Femur (tissue), 1 donor: ENCODE measurements around the gene DIP2B.
"Not testable (repeated sequence)": the region's sequence is repeated elsewhere in the genome, so short reads cannot be mapped to it uniquely, and the experiment has no call there.

ENCODE experiments used
- DNase-seq: peaks from one replicate; pipeline ENCODE4 v3.0.0-alpha.2; 2017

Gene DIP2B

GRCh38 chr12:50739611-50740010 is 234.8 kb downstream of the DIP2B start:
- DNase-seq: no peak

- no peak for DNase-seq
These were observed 235.5 kb downstream of the DIP2B start for GRCh38 chr12:50740307-50740706.

DNA sequence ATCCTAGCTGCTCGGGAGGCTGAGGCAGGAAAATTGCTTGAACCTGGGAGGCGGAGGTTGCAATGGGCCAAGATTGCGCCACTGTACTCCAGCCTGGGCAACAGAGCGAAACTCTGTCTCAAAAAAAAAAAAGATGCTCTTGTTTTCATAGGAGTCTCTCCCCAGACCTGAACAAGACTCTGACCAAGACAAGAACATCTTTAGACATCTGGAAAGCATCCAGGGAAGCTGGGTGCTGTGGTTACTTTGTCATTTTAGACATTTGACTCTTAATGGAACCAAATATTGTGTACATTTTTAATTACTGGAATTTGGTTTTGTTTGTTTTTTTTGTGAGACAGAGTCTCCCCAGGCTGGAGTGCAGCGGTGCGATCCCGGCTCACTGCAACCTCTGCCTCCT is 238.0 kb downstream of the DIP2B start:
- DNase-seq: no peak

DNA sequence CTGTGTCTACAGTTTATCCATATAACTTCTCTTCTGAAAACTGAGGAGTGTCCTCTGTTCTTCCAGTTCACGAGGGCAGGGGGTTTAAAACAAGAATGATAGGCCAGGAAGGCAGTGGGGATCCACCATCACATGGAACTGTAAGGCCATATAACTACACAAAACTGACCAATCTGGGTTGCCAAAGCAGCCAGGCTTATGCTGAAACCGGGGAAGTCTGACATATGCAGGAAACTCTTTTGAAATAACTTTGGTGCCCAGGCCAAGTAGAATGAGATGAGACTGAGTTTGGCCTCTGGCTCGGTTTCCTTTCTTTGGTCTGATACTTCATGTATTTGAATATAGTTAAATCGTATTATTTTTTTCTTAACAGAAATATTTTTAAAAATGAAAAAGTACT is 241.1 kb downstream of the DIP2B start:
- DNase-seq: no peak

GRCh38 chr12:50746431-50746830 is 241.6 kb downstream of the DIP2B start:
- no peak for DNase-seq

GRCh38 chr12:50747817-50748216 is 243.0 kb downstream of the DIP2B start:
- no peak for DNase-seq

- DNase-seq: no peak
These were observed 244.7 kb downstream of the DIP2B start for GRCh38 chr12:50749459-50749882.

GRCh38 chr12:50750366-50750765 is 245.6 kb downstream of the DIP2B start:
- no peak for DNase-seq

GRCh38 chr12:50751948-50752721 is 247.3 kb downstream of the DIP2B start:
- DNase-seq: no peak

DNA sequence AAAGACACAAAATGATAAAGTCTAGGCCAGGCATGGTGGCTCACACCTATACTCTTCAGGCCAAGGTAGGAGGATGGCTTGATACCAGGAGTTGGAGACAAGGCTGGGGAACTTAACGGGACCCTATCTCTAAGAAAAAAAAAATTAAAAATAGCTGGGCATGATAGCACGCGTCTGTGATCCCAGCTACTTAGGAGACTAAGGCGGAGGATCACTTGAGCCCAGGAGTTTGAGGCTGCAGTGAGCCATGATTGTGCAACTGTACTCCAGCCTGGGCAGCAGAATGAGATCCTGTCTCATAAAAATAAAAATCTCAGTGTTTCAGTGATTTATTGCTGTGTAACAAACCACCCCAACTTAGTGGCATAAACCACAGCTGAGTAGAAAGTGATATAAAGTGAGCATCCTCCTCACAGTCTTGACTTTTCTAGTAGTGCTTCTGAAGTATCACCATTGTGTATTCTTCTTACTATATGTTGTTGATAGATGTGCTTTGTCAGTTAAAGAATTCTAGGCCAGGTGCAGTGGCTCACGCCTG is 248.5 kb downstream of the DIP2B start:
- DNase-seq: no peak

DNA sequence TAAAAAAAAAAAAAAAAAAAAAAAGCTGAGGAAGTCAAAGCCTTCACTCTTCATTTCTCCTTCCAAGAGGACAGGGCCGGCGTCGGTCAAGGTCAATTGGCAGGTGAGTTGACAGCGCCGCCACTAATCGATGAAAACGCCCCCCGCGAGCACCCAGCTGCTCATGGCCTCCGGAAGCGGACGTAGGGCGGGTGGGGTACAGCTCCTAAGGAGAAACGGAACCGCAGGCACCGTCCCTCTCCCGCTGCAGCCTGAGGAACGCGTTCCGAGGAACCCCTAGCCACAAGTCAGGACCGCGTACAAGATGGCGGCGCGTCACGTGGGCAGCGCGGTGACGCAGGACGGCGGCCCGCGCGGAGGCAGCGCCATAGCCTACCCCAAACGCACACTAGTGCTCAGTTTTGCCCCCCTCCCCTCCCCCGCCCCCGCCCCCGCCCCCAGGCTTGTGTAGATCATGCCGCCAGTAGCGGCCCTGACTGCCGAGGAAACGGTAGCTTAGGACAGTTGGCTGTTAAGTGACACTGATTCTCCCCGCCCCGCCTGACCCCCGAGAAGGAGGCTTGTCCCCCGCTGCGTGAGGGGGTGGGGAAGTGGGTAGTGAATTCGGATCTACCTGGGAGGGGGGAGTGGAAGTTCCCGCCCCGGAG is 259.0 kb downstream of the DIP2B start, which contains the start of gene ATF1:
Gene ATF1 (plus strand): TSS at position 463 of the 647 bp plus-strand sequence. CDS start 16,045 bp downstream, outside the sequence.
- DNase-seq: peak; percentile 97

GRCh38 chr12:50764286-50765094 is 259.7 kb downstream of the DIP2B start:
- DNase-seq: no peak

DNA sequence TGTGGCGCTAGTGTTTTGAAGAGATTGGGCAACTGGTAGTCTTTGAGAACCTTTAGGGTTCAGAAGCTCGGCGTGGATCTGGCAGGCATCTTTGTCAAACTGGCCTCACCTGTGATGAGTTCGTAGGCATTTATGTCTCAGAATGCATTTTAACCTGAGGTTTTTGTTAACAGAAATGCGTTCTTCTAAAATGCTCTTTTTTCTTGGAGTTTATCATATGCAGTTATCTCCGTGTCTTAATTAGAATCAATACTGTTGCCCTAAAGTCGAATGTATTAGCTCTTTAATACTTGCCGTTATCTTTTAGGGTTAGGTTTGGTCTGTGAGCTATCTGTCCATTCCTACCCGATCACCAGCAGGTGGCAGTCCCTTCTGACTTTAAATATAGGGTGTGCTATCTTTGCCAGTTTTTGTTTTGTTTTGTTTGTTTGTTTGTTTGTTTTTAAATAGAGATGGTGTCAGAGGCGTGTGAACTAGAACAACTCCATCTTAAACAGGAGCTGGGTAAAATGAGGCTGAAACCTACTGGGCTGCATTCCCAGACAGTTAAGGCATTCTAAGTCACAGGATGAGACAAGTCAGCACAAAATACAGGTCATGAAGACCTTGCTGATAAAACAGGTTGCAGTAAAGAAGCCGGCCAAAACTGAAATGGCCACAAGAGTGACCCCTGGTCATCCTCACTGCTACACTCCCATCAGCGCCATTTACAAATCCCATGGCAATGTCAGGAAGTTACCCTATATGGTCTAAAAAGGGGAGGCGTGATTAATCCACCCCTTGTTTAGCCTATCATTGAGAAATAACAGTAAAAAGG is 260.5 kb downstream of the DIP2B start:
- peak; percentile 36 for DNase-seq

- no peak for DNase-seq
These were observed 263.6 kb downstream of the DIP2B start for GRCh38 chr12:50768391-50768790.

GRCh38 chr12:50768813-50769212 is 264.0 kb downstream of the DIP2B start:
- not testable (repeated sequence) for DNase-seq

DNA sequence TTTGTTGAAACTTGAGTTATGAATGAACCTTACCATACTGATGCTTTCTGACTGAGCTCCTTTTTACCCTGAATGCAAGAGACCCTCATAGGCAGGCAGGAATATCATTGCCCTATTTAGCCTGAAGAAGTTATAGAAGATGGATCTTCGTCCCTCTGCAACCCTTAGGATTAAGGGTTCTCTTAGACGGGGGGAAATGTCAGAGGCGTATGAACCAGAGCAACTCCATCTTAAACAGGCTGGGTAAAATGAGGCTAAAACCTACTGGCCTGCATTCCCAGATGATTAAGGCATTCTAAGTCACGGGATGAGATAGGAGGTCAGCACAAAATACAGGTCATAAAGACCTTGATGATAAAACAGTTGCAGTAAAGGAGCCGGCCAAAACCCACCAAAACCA is 266.6 kb downstream of the DIP2B start:
- DNase-seq: no peak

GRCh38 chr12:50772470-50772869 is 267.7 kb downstream of the DIP2B start:
- DNase-seq: no peak

DNA sequence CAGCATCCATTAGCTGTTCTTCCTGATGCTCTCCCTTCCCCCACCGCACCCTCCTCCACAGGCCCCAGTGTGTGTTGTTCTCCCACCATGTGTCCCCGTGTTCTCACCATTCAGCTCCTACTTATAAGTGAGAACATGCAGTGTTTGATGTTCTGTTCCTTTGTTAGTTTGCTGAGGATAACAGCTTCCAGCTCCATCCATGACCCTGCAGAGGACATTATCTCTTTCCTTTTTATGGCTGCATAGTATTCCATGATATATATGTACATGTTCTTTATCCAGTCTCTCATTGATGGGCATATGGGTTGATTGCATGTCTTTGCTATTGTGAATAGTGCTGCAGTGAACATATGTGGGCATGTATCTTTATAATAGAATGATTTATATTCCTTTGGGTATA is 268.1 kb downstream of the DIP2B start:
- DNase-seq: no peak

GRCh38 chr12:50775251-50775650 is 270.5 kb downstream of the DIP2B start:
- no peak for DNase-seq

GRCh38 chr12:50776749-50777728 is 272.3 kb downstream of the DIP2B start:
- no peak for DNase-seq
